ENCODE results near the gene CFAP46.

GRCh38 chr10:132942101-132943057 lies at the start of gene CFAP46:
- TF ChIP-seq CTCF (IDR thresholded peaks at IDR 0.05) (no peak), FOXK1 (CRISPR knock-in tag; IDR thresholded peaks at IDR 0.05) (peak; percentile 72; the same call in 1 of the 2 replicates), GABPB1 (CRISPR knock-in tag; IDR thresholded peaks at IDR 0.05) (no peak), CBFB (CRISPR knock-in tag; IDR thresholded peaks at IDR 0.05; ENCODE audit: low read depth) (no peak), NR3C1 (CRISPR knock-in tag; conservative IDR thresholded peaks at IDR 0.05; ENCODE audit: low read depth) (no peak), JUN (CRISPR knock-in tag; IDR thresholded peaks at IDR 0.05) (no peak), ATF3 (CRISPR knock-in tag; conservative IDR thresholded peaks at IDR 0.05) (no peak), TP53 (CRISPR knock-in tag; IDR thresholded peaks at IDR 0.05) (no peak), E2F1 (CRISPR knock-in tag; IDR thresholded peaks at IDR 0.05) (no peak), CREM (CRISPR knock-in tag; IDR thresholded peaks at IDR 0.05) (no peak)
- TF ChIP-seq, protein P1, sequence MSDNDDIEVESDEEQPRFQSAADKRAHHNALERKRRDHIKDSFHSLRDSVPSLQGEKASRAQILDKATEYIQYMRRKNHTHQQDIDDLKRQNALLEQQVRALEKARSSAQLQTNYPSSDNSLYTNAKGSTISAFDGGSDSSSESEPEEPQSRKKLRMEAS (CRISPR knock-in tag; IDR thresholded peaks at IDR 0.05) = peak; percentile 60; the same call in 1 of the 2 replicates
